Endodermal cell (in vitro differentiated cells): ENCODE results near the gene ZBTB20. TPM values are rescaled to one million over a fixed set of nuclear protein-coding genes. Genes with fewer than 3 reads are reported as not detected.

ENCODE experiments used
- DNase-seq: peaks from one replicate; pipeline ENCODE4 v3.0.0-alpha.2; 2017
- H3K27ac ChIP-seq: 2 replicates; pipeline ENCODE4 v1.5.1; 2013; ENCODE audit warnings: mild to moderate bottlenecking, low read depth, low read length, moderate library complexity
- H3K27me3 ChIP-seq: 2 replicates; pipeline ENCODE4 v1.6.1; 2013; ENCODE audit warnings: mild to moderate bottlenecking, low read length, moderate library complexity; ENCODE audit not compliant: insufficient read depth, control insufficient read depth, poor library complexity, severe bottlenecking
- H3K36me3 ChIP-seq: 2 replicates; pipeline ENCODE4 v1.7.0; 2013; ENCODE audit warnings: mild to moderate bottlenecking, low read length, moderate library complexity; ENCODE audit not compliant: control insufficient read depth, insufficient read depth
- H3K4me1 ChIP-seq: one replicate; pipeline ENCODE4 v1.7.0; 2013; ENCODE audit warnings: low read length; ENCODE audit not compliant: control insufficient read depth, insufficient read depth
- H3K4me3 ChIP-seq: 2 replicates; pipeline ENCODE4 v1.5.1; 2013; ENCODE audit warnings: mild to moderate bottlenecking, low read length, moderate library complexity
- H3K9ac ChIP-seq: 2 replicates; pipeline ENCODE4 v1.6.1; 2013; ENCODE audit warnings: mild to moderate bottlenecking, low read length, moderate library complexity; ENCODE audit not compliant: poor library complexity, severe bottlenecking; ENCODE audit errors: extremely low read depth
- H3K9me3 ChIP-seq: 2 replicates; pipeline ENCODE4 v1.6.1; 2013; ENCODE audit warnings: mild to moderate bottlenecking, low read length, moderate library complexity; ENCODE audit not compliant: control insufficient read depth
- H3K27ac Mint-ChIP-seq: 2 replicates; pipeline ENCODE4 v1.8.0; 2020; ENCODE audit warnings: mixed read lengths
- H3K27me3 Mint-ChIP-seq: 2 replicates; pipeline ENCODE4 v1.8.0; 2021; ENCODE audit warnings: mild to moderate bottlenecking, mixed read lengths; ENCODE audit not compliant: insufficient read depth
- H3K36me3 Mint-ChIP-seq: 2 replicates; pipeline ENCODE4 v1.8.0; 2020; ENCODE audit warnings: low read depth, mixed read lengths
- H3K4me1 Mint-ChIP-seq: 2 replicates; pipeline ENCODE4 v1.8.0; 2020; ENCODE audit warnings: mixed read lengths
- H3K4me3 Mint-ChIP-seq: 2 replicates; pipeline ENCODE4 v1.8.0; 2020; ENCODE audit warnings: mild to moderate bottlenecking, moderate library complexity, mixed read lengths
- H3K9me3 Mint-ChIP-seq: 2 replicates; pipeline ENCODE4 v1.8.0; 2020; ENCODE audit warnings: mild to moderate bottlenecking, mixed read lengths
- WGBS, 2 experiments: methylation state at CpG; one replicate each; pipeline versions ENCODE4 v1.1.5 to v1.1.7; 2013; ENCODE audit warnings: missing lambda C conversion rate in 2 of 2, mixed read lengths in 1 of 2; ENCODE audit not compliant: insufficient coverage in 1 of 2, insufficient read length in 1 of 2; 5-methylcytosine and 5-hydroxymethylcytosine counted together
- total RNA-seq, 2 donors: library from RNA; stranded (reverse); fragmentation: NEBNext Ultra II Directional in 1 of 2; extraction: Animal tissue kit (Norgen Biotek cat#: 25700) in 1 of 2; gene quantifications; 2 replicates in 1 of 2; 3 replicates in 1 of 2; pipeline ENCODE4 v1.2.1, GENCODE V29; 2021
- TF ChIP-seq, protein P1 (sequence below): fragments of 200-600 bp; sonication (generic); conservative IDR thresholded peaks from 2 replicates; pipeline ENCODE4 v1.5.0; 2021; ENCODE audit warnings: antibody characterized with exemption, mild to moderate bottlenecking

ZBTB20 gene
- total RNA-seq, 2 donors from 2014 or later = 1.6 to 2.9 TPM

DNA sequence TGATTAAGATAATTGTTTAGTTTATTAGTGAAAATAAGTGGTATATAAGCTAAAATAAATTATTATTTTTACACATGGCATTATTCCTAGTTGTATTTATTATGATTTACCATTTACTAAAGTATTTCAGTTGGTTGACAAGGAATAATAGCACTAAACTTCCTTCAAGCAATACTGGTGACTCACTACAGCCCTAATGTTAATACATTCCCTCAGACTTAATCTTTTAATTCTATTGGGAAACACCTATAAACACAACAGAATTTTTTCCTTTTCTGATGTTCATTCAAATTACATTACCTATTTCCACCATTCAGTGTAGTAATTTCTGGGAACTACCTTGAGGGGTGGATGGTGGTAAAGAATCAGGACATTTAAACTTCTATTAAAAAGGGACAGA, 589.3 kb downstream of the ZBTB20 start:
- Mint-ChIP-seq H3K9me3 (no peaks in the 10 kb centered on the region), H3K27ac (no peak overlapping the region), H3K36me3 (no peaks in the 10 kb centered on the region), H3K4me3 (no peak overlapping the region), H3K4me1 (peaks cover 4% of the 10 kb centered on the region), H3K27me3 (no peaks in the 10 kb centered on the region)
- TF ChIP-seq, protein P1, sequence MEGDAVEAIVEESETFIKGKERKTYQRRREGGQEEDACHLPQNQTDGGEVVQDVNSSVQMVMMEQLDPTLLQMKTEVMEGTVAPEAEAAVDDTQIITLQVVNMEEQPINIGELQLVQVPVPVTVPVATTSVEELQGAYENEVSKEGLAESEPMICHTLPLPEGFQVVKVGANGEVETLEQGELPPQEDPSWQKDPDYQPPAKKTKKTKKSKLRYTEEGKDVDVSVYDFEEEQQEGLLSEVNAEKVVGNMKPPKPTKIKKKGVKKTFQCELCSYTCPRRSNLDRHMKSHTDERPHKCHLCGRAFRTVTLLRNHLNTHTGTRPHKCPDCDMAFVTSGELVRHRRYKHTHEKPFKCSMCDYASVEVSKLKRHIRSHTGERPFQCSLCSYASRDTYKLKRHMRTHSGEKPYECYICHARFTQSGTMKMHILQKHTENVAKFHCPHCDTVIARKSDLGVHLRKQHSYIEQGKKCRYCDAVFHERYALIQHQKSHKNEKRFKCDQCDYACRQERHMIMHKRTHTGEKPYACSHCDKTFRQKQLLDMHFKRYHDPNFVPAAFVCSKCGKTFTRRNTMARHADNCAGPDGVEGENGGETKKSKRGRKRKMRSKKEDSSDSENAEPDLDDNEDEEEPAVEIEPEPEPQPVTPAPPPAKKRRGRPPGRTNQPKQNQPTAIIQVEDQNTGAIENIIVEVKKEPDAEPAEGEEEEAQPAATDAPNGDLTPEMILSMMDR = no peak
- no peaks in the 10 kb centered on the region for H3K36me3 ChIP-seq
- H3K9ac ChIP-seq = no peak overlapping the region
- no peak for DNase-seq
- no peaks in the 10 kb centered on the region for H3K4me1 ChIP-seq
- H3K9me3 ChIP-seq = no peaks in the 10 kb centered on the region
- no peaks in the 10 kb centered on the region for H3K27me3 ChIP-seq
- no peak overlapping the region for H3K27ac ChIP-seq
- no peak overlapping the region for H3K4me3 ChIP-seq

DNA sequence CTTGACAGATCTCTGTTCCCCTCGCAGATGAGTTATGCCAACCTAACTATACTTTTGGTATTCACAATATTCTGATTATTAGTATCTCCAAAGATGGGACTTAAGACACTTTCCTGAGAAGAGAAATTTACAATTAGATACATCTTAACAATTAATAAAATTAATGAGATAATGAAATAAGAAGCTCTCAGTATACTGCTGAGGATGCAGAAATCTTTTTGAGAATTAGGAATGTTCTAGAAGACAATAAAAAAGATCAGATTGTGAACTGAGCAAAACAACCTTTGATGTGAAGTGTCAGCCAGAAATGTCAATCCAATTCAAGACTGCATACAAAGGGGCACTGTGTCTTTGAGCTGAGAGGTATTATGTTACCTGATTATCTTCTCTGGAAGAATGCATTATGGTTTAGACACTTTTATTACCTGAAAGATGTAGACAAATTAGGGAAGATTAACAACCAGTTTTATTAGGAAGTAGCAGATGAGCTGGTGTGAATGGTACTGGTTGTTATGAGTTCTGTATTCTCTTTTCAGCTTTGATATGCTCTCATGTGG, 590.4 kb downstream of the ZBTB20 start:
- H3K9me3 ChIP-seq = no peaks in the 10 kb centered on the region
- Mint-ChIP-seq H3K27me3 (no peaks in the 10 kb centered on the region), H3K27ac (no peak overlapping the region), H3K4me3 (no peak overlapping the region), H3K9me3 (no peaks in the 10 kb centered on the region), H3K36me3 (no peaks in the 10 kb centered on the region), H3K4me1 (peaks cover 4% of the 10 kb centered on the region)
- TF ChIP-seq, protein P1 = no peak
- no peak overlapping the region for H3K4me3 ChIP-seq
- no peaks in the 10 kb centered on the region for H3K4me1 ChIP-seq
- H3K27me3 ChIP-seq = no peaks in the 10 kb centered on the region
- WGBS, 2 experiments = 100% methylated on average over 1 of the region's 1 CpG; no CpG with 5 or more reads in 1 of the 2 experiments
- no peak for DNase-seq
- no peak overlapping the region for H3K9ac ChIP-seq
- H3K27ac ChIP-seq = no peak overlapping the region
- H3K36me3 ChIP-seq = no peaks in the 10 kb centered on the region

DNA sequence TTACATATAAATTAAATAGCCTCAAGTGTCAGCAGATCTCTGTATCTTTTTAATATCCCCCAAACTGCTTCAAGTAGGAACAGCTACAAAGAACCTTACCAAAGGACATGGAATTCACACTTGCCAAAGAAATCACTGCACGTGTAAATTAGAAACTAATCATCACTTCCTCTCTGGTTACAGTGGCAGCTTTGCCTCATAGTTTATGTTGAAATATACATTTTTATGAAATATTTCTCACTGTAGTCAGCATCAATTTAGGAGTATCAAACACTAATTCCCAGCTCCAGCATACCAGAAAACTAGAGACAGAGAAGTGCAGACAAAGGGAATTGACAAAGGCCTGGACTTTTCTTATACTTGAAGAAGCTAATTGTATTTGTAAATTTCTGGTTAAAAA, 592.4 kb downstream of the ZBTB20 start:
- Mint-ChIP-seq H3K4me3 (no peak overlapping the region), H3K36me3 (no peaks in the 10 kb centered on the region), H3K4me1 (peaks cover 4% of the 10 kb centered on the region), H3K27ac (no peak overlapping the region), H3K9me3 (no peaks in the 10 kb centered on the region), H3K27me3 (no peaks in the 10 kb centered on the region)
- TF ChIP-seq, protein P1 = no peak
- Histone ChIP-seq H3K4me3 (no peak overlapping the region), H3K36me3 (no peaks in the 10 kb centered on the region), H3K9ac (no peak overlapping the region), H3K27ac (no peak overlapping the region), H3K27me3 (no peaks in the 10 kb centered on the region), H3K9me3 (no peaks in the 10 kb centered on the region), H3K4me1 (no peaks in the 10 kb centered on the region)
- DNase-seq = no peak
- WGBS, 2 experiments = 88% methylated on average over 1 of the region's 1 CpG; no CpG with 5 or more reads in 1 of the 2 experiments
